GM12878 (cell line): ENCODE data around the gene MAP7. TPM values are rescaled to one million over a fixed set of nuclear protein-coding genes. Genes with fewer than 3 reads are reported as not detected.

Experiments used
- ATAC-seq: fragments of 200-7000 bp; cut with Tn5 transposase; 3 replicates; pipeline ENCODE4 v1.9.1; 2020; ENCODE audit warnings: mild to moderate bottlenecking, moderate library complexity
- BruUV-seq: library from RNA; stranded (reverse); fragments of 400-500 nt; replicated peaks from 2 replicates; lab custom pipeline; 2021; lab: Mats Ljungman, UMichigan
- CTCF ChIA-PET: fragments of 300-600 bp; sonication (Branson Sonifier 250); formaldehyde crosslinking; extraction: SDS; loops from one replicate; lab custom pipeline; 2021; ENCODE audit warnings: inconsistent platforms; lab: Yijun Ruan, JAX
- POLR2A ChIA-PET: fragments of 350-600 bp; formaldehyde crosslinking; extraction: SDS; loops from one replicate; lab custom pipeline; 2021; ENCODE audit warnings: inconsistent platforms; lab: Charles Lee
- RAD21 ChIA-PET: fragments of 300-600 bp; sonication (Branson Sonifier 250); formaldehyde crosslinking; loops from one replicate; lab custom pipeline; 2023; ENCODE audit warnings: antibody characterized with exemption; ENCODE audit not compliant: unreplicated experiment; lab: Charles Lee
- SMC1A ChIA-PET: fragments of 300-600 bp; sonication (Branson Sonifier 250); formaldehyde crosslinking; loops from one replicate; lab custom pipeline; 2023; ENCODE audit not compliant: unreplicated experiment, uncharacterized antibody; lab: Charles Lee
- DNase-seq: peaks from one replicate; pipeline ENCODE4 v3.0.0-alpha.2; 2011; ENCODE audit warnings: low read depth, low spot score
- FAIRE-seq: peaks from 3 replicates; lab custom pipeline; 2011; peaks lifted over from hg19 to GRCh38; lab: Jason Lieb, UNC
- H2AFZ ChIP-seq: 2 replicates; pipeline ENCODE4 v1.6.0; 2011; ENCODE audit warnings: low read depth, low read length, control low read depth; ENCODE audit not compliant: control insufficient read depth
- H3K27ac ChIP-seq: 2 replicates; pipeline ENCODE4 v1.5.1; 2011; ENCODE audit warnings: control low read depth; ENCODE audit not compliant: control insufficient read depth, insufficient read depth
- H3K27me3 ChIP-seq, 2 experiments: replicated peaks in 1 of 2; 2 replicates each; pipeline versions ENCODE4 v1.6.0 to v1.6.1; 2011; ENCODE audit warnings: low read length in 1 of 2; ENCODE audit not compliant: control insufficient read depth in 2 of 2, insufficient read depth in 2 of 2
- H3K36me3 ChIP-seq, 2 experiments: 2 replicates each; pipeline ENCODE4 v1.5.1; 2011; ENCODE audit warnings: low read length in 1 of 2; ENCODE audit not compliant: control insufficient read depth in 2 of 2, insufficient read depth in 2 of 2
- H3K4me1 ChIP-seq: 2 replicates; pipeline ENCODE4 v1.6.1; 2011; ENCODE audit warnings: mild to moderate bottlenecking, low read length, moderate library complexity, mixed read lengths; ENCODE audit not compliant: control insufficient read depth, insufficient read depth
- H3K4me2 ChIP-seq: 2 replicates; pipeline ENCODE4 v1.6.0; 2011; ENCODE audit warnings: control low read depth; ENCODE audit not compliant: control insufficient read depth, insufficient read depth
- H3K4me3 ChIP-seq: fragments of 200-600 bp; sonication (generic); 2 replicates; pipeline ENCODE4 v1.5.1; 2016
- H3K79me2 ChIP-seq: 2 replicates; pipeline ENCODE4 v1.6.0; 2011; ENCODE audit warnings: low read length; ENCODE audit not compliant: control insufficient read depth, insufficient read depth
- H3K9ac ChIP-seq: 2 replicates; pipeline ENCODE4 v1.8.0; 2011; ENCODE audit warnings: low read length, control low read depth, mixed read lengths; ENCODE audit not compliant: control insufficient read depth, insufficient read depth
- H3K9me3 ChIP-seq: replicated peaks from 3 replicates; pipeline ENCODE4 v1.5.1; 2011; ENCODE audit warnings: mild to moderate bottlenecking, low read length; ENCODE audit not compliant: control insufficient read depth, insufficient read depth
- H4K20me1 ChIP-seq: 2 replicates; pipeline ENCODE4 v1.6.0; 2011; ENCODE audit not compliant: control insufficient read depth, insufficient read depth
- CTCF ChIP-seq, 3 experiments: IDR thresholded peaks in 2 of 3; conservative IDR thresholded peaks in 1 of 3; 2 replicates each; pipeline ENCODE4 v1.5.1; 2011; ENCODE audit warnings: low read depth in 3 of 3, low read length in 3 of 3, mild to moderate bottlenecking in 3 of 3, control low read depth in 2 of 3, moderate library complexity in 2 of 3, inconsistent platforms in 1 of 3, mixed read lengths in 1 of 3; ENCODE audit not compliant: control insufficient read depth in 2 of 3, insufficient read depth in 1 of 3; ENCODE audit errors: extremely low read depth in 1 of 3
- MYB ChIP-seq: fragments of 150-350 bp; IDR thresholded peaks from 2 replicates; pipeline ENCODE4 v1.6.1; 2014; ENCODE audit warnings: mild to moderate bottlenecking, low read depth, low read length, borderline replicate concordance
- SIN3A ChIP-seq: IDR thresholded peaks from 2 replicates; pipeline ENCODE4 v1.6.1; 2012; ENCODE audit warnings: low read depth, low read length, improper control_type of control experiment
- USF2 ChIP-seq: IDR thresholded peaks from 2 replicates; pipeline ENCODE4 v1.6.1; 2011; ENCODE audit warnings: low read depth, low read length, improper control_type of control experiment, borderline replicate concordance
- ZSCAN29 ChIP-seq: fragments of 450-650 bp; IDR thresholded peaks from 2 replicates; pipeline ENCODE4 v1.6.1; 2017; ENCODE audit warnings: mild to moderate bottlenecking, moderate library complexity
- WGBS: methylation state at CpG from one replicate; pipeline ENCODE4 v1.1.6; 2016; ENCODE audit warnings: low lambda C conversion rate; ENCODE audit not compliant: insufficient replicate concordance, insufficient coverage; ENCODE audit errors: missing lambda C conversion rate; 5-methylcytosine and 5-hydroxymethylcytosine counted together
- in situ Hi-C: fragments of 300-500 bp; cut with MboI; formaldehyde crosslinking; loops from 9 replicates; pipeline ENCODE4 v1.14.3; 2018; ENCODE audit warnings: mixed read lengths
- intact Hi-C: fragments of 100-400 bp; cut with micrococcal nuclease; formaldehyde crosslinking; loops from one replicate; pipeline ENCODE4 v1.14.2; 2022; ENCODE audit not compliant: unreplicated experiment
- polyA plus RNA-seq, 11 experiments: library from polyadenylated mRNA; depleted of rRNA in 4 of 11; unstranded in 6 of 11; stranded (reverse) in 5 of 11; fragments of >200 nt; fragmentation: Nextera tagmentation in 4 of 11; fragmentation: Illumina TruSeq in 1 of 11; extraction: Ambion mirVana in 4 of 11; extraction: Trizol in 1 of 11; gene quantifications; 1 replicate in 1 of 11; 2 replicates in 10 of 11; pipeline versions ENCODE4 v1.2.1 to v1.2.3, GENCODE V29; 2011 to 2016; ENCODE audit warnings: inconsistent platforms in 2 of 11, missing spikeins in 2 of 11, low read depth in 1 of 11
- total RNA-seq, 4 experiments: library from RNA; depleted of rRNA in 3 of 4; stranded (reverse); fragments of >200 nt in 3 of 4; fragmentation: Illumina TruSeq in 1 of 4; extraction: Trizol in 1 of 4; gene quantifications; 2 replicates each; pipeline versions ENCODE4 v1.2.1 to v1.2.3, GENCODE V29; 2013 to 2021
- TF ChIP-seq, protein P1 (sequence below): fragments of 450-650 bp; IDR thresholded peaks from 2 replicates; pipeline ENCODE4 v1.6.1; 2016; ENCODE audit warnings: mild to moderate bottlenecking, moderate library complexity, borderline replicate concordance

Gene MAP7
- total and polyA plus RNA-seq, 10 of the 15 experiments (the other 5 are each of a cell fraction or from before 2014, with no cell fraction given) = 0.04 to 0.17 (median 0.08) TPM; not detected in 2

- no peak for DNase-seq
- TF ChIP-seq CTCF (IDR thresholded peaks at IDR 0.05 in 2 of 3, conservative IDR thresholded peaks at IDR 0.05 in 1 of 3; ENCODE audit: control insufficient read depth in 2 of 3, extremely low read depth in 1 of 3, insufficient read depth in 1 of 3, low read depth in 3 of 3, low read length in 3 of 3) (no peak), ZSCAN29 (no peak), SIN3A (no peak), USF2 (no peak), MYB (no peak)
- TF ChIP-seq, protein P1, sequence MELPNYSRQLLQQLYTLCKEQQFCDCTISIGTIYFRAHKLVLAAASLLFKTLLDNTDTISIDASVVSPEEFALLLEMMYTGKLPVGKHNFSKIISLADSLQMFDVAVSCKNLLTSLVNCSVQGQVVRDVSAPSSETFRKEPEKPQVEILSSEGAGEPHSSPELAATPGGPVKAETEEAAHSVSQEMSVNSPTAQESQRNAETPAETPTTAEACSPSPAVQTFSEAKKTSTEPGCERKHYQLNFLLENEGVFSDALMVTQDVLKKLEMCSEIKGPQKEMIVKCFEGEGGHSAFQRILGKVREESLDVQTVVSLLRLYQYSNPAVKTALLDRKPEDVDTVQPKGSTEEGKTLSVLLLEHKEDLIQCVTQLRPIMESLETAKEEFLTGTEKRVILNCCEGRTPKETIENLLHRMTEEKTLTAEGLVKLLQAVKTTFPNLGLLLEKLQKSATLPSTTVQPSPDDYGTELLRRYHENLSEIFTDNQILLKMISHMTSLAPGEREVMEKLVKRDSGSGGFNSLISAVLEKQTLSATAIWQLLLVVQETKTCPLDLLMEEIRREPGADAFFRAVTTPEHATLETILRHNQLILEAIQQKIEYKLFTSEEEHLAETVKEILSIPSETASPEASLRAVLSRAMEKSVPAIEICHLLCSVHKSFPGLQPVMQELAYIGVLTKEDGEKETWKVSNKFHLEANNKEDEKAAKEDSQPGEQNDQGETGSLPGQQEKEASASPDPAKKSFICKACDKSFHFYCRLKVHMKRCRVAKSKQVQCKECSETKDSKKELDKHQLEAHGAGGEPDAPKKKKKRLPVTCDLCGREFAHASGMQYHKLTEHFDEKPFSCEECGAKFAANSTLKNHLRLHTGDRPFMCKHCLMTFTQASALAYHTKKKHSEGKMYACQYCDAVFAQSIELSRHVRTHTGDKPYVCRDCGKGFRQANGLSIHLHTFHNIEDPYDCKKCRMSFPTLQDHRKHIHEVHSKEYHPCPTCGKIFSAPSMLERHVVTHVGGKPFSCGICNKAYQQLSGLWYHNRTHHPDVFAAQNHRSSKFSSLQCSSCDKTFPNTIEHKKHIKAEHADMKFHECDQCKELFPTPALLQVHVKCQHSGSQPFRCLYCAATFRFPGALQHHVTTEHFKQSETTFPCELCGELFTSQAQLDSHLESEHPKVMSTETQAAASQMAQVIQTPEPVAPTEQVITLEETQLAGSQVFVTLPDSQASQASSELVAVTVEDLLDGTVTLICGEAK = no peak
- TF ChIP-seq, all 136 proteins: peak for 0
- in situ Hi-C loops = no loop called here
- ChIA-PET SMC1A (no interaction called here), CTCF (no interaction called here), RAD21 (no interaction called here), POLR2A (no interaction called here)
- no peak overlapping the region for H3K4me2 ChIP-seq
- H3K9me3 ChIP-seq = no peaks in the 10 kb centered on the region
- no peak overlapping the region for H2AFZ ChIP-seq
- no peaks in the 10 kb centered on the region for H3K36me3 ChIP-seq
- intact Hi-C loops = no loop called here
- ATAC-seq (no peak), FAIRE-seq (no peak)
- no peaks in the 10 kb centered on the region for H3K4me1 ChIP-seq
- no peaks in the 10 kb centered on the region for H3K27me3 ChIP-seq
- H3K79me2 ChIP-seq = no peaks in the 10 kb centered on the region
- no peak overlapping the region for H3K9ac ChIP-seq
- WGBS = 0% methylated on average over 4 of the region's 4 CpGs
- H4K20me1 ChIP-seq = no peaks in the 10 kb centered on the region
- H3K27ac ChIP-seq = no peak overlapping the region
- H3K4me3 ChIP-seq = no peak overlapping the region
- BruUV-seq = no TSS peak
Observed at GRCh38 chr6:136425793-136426192, 124.4 kb downstream of the MAP7 start.
